Colonic mucosa (tissue), 4 donors: ENCODE results near the gene CEMIP. TPM values are rescaled to one million over a fixed set of nuclear protein-coding genes. Genes with fewer than 3 reads are reported as not detected.
A peak's percentile ranks its signal among the peaks of the same experiment; 100 is the strongest.

Experiments used
- DNase-seq: peaks from one replicate; pipeline ENCODE4 v3.0.0-alpha.2; 2020
- H3K27ac ChIP-seq: fragments of 200-600 bp; one replicate; pipeline ENCODE4 v1.8.0; 2021
- H3K27me3 ChIP-seq: fragments of 200-600 bp; one replicate; pipeline ENCODE4 v1.8.0; 2021
- H3K36me3 ChIP-seq: fragments of 200-600 bp; one replicate; pipeline ENCODE4 v1.8.0; 2021
- H3K4me1 ChIP-seq: fragments of 200-600 bp; one replicate; pipeline ENCODE4 v1.8.0; 2021; ENCODE audit warnings: mild to moderate bottlenecking
- H3K4me3 ChIP-seq: fragments of 200-600 bp; one replicate; pipeline ENCODE4 v1.8.0; 2021
- H3K9ac ChIP-seq, 2 donors: one replicate each; pipeline ENCODE4 v1.7.0; 2013; ENCODE audit warnings: control low read depth in 2 of 2, low read depth in 2 of 2, low read length in 2 of 2
- H3K9me3 ChIP-seq: fragments of 200-600 bp; one replicate; pipeline ENCODE4 v1.8.0; 2021
- intact Hi-C: fragments of 100-400 bp; cut with DNase I; formaldehyde crosslinking; loops from one replicate; pipeline ENCODE4 v1.14.1; 2022
- total RNA-seq, 2 donors: library from RNA; stranded (reverse); fragmentation: NEBNext Ultra II Directional in 1 of 2; extraction: Animal tissue kit (Norgen Biotek cat#: 25700) in 1 of 2; gene quantifications; one replicate each; pipeline ENCODE4 v1.2.1, GENCODE V29; 2021
- TF ChIP-seq, protein P1 (sequence below): fragments of 200-600 bp; IDR thresholded peaks from one replicate; pipeline ENCODE4 v1.8.0; 2022; ENCODE audit warnings: antibody characterized with exemption, mild to moderate bottlenecking
- donor health status: healthy.
- donor health status: DM: no; HTN: no; CAD: no.
- donor health status: DM: no; HTN: no; CAD: no.

CEMIP gene
- total RNA-seq, 2 donors from 2014 or later = 2.1 to 2.9 TPM

DNA sequence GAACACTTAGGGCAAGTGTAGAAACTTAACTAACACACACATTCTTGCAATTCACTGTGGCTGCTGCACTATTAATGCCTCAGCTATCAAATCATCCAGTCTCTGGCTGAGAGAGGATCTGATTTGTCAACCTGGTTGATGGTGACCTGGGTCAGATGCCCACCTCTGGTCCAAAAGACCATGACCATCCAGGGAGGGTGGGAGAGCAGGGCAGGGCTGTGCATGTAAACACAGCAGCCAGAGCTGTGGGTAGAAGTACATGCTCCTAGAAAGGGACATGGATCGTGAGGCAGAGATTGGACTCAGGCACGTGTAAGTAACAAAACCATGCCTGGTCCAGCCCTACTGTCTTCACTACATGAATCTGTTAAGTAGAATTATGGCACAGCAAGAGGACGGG, 193.1 kb downstream of the CEMIP start:
- no peak overlapping the region for H3K4me3 ChIP-seq
- no peak overlapping the region for H3K9ac ChIP-seq
- H3K27me3 ChIP-seq = no peaks in the 10 kb centered on the region
- H3K27ac ChIP-seq = no peak overlapping the region
- no peaks in the 10 kb centered on the region for H3K9me3 ChIP-seq
- TF ChIP-seq, protein P1, sequence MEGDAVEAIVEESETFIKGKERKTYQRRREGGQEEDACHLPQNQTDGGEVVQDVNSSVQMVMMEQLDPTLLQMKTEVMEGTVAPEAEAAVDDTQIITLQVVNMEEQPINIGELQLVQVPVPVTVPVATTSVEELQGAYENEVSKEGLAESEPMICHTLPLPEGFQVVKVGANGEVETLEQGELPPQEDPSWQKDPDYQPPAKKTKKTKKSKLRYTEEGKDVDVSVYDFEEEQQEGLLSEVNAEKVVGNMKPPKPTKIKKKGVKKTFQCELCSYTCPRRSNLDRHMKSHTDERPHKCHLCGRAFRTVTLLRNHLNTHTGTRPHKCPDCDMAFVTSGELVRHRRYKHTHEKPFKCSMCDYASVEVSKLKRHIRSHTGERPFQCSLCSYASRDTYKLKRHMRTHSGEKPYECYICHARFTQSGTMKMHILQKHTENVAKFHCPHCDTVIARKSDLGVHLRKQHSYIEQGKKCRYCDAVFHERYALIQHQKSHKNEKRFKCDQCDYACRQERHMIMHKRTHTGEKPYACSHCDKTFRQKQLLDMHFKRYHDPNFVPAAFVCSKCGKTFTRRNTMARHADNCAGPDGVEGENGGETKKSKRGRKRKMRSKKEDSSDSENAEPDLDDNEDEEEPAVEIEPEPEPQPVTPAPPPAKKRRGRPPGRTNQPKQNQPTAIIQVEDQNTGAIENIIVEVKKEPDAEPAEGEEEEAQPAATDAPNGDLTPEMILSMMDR = no peak
- intact Hi-C loops = loop anchor here (10.0 kb wide), 1 partner anchor 133 kb away; no protein-coding TSS in a partner anchor
- DNase-seq = no peak
- H3K4me1 ChIP-seq = no peaks in the 10 kb centered on the region
- H3K36me3 ChIP-seq = no peaks in the 10 kb centered on the region

DNA sequence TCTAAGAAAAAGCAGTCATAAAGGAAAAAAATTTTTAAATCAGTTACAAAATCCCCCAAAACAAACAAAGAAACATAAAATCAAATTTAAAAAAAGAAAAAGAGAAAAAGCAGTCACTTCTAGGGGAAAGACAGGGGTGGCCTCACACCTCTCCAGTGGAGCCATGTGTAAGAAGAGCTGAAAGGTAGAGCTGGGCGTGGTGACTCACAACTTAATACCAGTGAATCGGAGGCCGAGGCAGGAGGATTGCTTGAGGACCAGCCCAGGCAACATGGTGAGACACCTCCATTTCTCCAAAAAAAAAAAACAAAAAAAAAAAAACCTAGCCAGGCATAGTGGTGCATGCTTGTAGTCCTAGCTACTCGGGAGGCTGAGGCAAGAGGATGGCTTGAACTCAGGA, 195.7 kb downstream of the CEMIP start:
- Histone ChIP-seq H3K36me3 (peaks cover 5% of the 10 kb centered on the region), H3K4me3 (no peak overlapping the region), H3K9me3 (no peaks in the 10 kb centered on the region), H3K4me1 (no peaks in the 10 kb centered on the region), H3K9ac (no peak overlapping the region), H3K27ac (no peak overlapping the region), H3K27me3 (no peaks in the 10 kb centered on the region)
- DNase-seq = no peak
- intact Hi-C loops = loop anchor here (2.0 to 10.0 kb wide), 2 partner anchors 130 to 408 kb away; no protein-coding TSS in a partner anchor
- TF ChIP-seq, protein P1 = no peak

DNA sequence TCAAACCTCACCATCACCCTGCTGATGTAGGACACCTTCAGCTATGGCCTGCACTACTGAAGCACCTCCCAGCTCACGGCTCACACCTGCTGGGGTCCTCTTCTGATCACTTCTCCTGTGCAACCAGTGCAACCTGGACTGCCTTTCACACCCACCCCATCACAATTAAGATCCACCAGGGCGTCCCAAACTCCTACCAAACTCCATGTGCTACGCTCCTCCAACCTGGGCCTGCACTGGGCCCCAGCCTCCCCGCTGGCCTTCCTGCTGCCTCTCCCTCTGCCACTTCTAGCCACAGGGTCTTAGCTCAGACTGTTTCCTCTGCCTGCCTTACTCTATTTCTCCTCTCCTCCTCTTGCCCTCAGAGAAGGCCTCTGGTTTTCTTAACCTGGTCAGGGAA, 197.7 kb downstream of the CEMIP start:
- intact Hi-C loops = loop anchor here (10.0 kb wide), 1 partner anchor 128 kb away; no protein-coding TSS in a partner anchor
- TF ChIP-seq, protein P1 = no peak

DNA sequence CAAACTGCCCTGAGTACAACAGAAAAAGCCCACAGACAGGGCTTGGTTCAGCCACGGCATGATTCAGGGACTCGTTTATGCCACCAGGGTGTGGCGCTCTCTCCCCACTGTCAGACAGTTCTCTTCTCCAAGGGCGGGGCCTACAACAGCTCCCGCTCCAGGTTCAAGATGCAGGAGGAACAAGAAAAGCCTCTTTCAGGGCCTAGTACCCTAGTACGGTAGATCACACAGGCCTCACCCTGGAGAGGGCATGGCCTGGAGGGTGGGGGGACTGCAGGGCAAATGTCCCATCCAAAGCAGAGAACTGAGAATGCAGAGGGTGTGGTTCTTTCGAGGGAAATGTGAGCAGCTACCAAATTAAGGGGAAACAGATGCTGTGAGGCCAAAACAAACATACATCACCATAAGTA, 198.5 kb downstream of the CEMIP start:
- H3K9ac ChIP-seq = no peak overlapping the region
- intact Hi-C loops = loop anchor here (10.0 kb wide), 1 partner anchor 127 kb away; no protein-coding TSS in a partner anchor

More for the DNA sequence above, 197.7 kb downstream of the CEMIP start:
- Histone ChIP-seq H3K27me3 (no peaks in the 10 kb centered on the region), H3K4me3 (no peak overlapping the region), H3K27ac (no peak overlapping the region), H3K4me1 (no peaks in the 10 kb centered on the region), H3K36me3 (peaks cover 5% of the 10 kb centered on the region), H3K9me3 (no peaks in the 10 kb centered on the region), H3K9ac (no peak overlapping the region)
- no peak for DNase-seq

DNA sequence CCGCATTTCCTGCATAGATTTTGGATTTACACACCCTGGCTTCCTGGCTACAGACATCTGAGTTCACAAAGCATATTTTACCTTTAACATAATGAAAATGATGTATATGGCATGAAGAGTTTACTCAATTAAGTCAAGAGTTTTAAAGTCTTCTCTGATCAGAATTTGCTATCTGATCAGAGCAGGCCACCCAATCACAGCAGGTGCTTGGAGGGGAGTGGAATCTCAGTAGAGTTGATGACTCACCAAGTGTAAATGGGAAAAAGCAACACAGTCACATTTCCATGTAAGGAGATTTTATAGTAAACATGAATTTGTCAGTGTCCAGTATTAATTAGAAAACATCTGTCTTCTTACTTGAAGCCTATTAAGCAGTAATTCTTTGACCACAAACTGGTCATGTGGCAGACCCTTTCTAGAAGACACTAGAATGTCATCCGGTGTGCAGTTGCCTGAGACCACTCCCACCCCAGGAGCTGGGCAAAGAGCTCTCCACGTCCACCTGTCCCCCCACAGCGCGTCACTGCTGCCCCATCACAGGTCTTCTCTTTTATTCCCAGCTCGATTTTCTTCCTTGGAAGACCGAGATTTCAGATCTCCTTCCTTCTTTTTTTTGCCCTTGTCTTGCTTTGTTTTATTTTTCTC, 199.6 kb downstream of the CEMIP start:
- Histone ChIP-seq H3K27me3 (no peaks in the 10 kb centered on the region), H3K9me3 (no peaks in the 10 kb centered on the region), H3K27ac (no peak overlapping the region), H3K9ac (no peak overlapping the region), H3K36me3 (peaks cover 5% of the 10 kb centered on the region), H3K4me3 (no peak overlapping the region), H3K4me1 (no peaks in the 10 kb centered on the region)
- intact Hi-C loops = loop anchor here (10.0 kb wide), 1 partner anchor 126 kb away; no protein-coding TSS in a partner anchor
- TF ChIP-seq, protein P1 = no peak
- no peak for DNase-seq

More for the DNA sequence above, 198.5 kb downstream of the CEMIP start:
- peak; percentile 78 for DNase-seq
- Histone ChIP-seq H3K36me3 (peaks cover 5% of the 10 kb centered on the region), H3K27ac (no peak overlapping the region), H3K4me1 (no peaks in the 10 kb centered on the region), H3K27me3 (no peaks in the 10 kb centered on the region), H3K4me3 (no peak overlapping the region), H3K9me3 (no peaks in the 10 kb centered on the region)
- TF ChIP-seq, protein P1 = peak; percentile 52
